H9 (cell line): Measurements from ENCODE around the gene ZFPM1. TPM values are rescaled to one million over a fixed set of nuclear protein-coding genes. Genes with fewer than 3 reads are reported as not detected.

Experiments used
- DNase-seq: peaks from one replicate; pipeline ENCODE4 v3.0.0-alpha.2; 2017
- H2AFZ ChIP-seq: one replicate; pipeline ENCODE4 v1.6.1; 2013; ENCODE audit warnings: mild to moderate bottlenecking, low read length, control low read depth, moderate library complexity
- H2AK5ac ChIP-seq: 2 replicates; pipeline ENCODE4 v1.6.1; 2013; ENCODE audit warnings: low read length, control low read depth, mixed read lengths; ENCODE audit not compliant: insufficient read length
- H2BK120ac ChIP-seq: one replicate; pipeline ENCODE4 v1.6.1; 2013; ENCODE audit warnings: low read depth, mild to moderate bottlenecking, low read length, control low read depth, inconsistent platforms; ENCODE audit not compliant: poor library complexity, severe bottlenecking
- H2BK12ac ChIP-seq: 2 replicates; pipeline ENCODE4 v1.6.1; 2013; ENCODE audit warnings: low read length, control low read depth, mixed read lengths, low read depth; ENCODE audit not compliant: insufficient read length
- H2BK15ac ChIP-seq: 2 replicates; pipeline ENCODE4 v1.6.1; 2013; ENCODE audit warnings: low read depth, low read length, control low read depth
- H2BK20ac ChIP-seq: one replicate; pipeline ENCODE4 v1.6.1; 2013; ENCODE audit warnings: low read depth, mild to moderate bottlenecking, low read length, control low read depth, inconsistent platforms; ENCODE audit not compliant: poor library complexity, severe bottlenecking
- H2BK5ac ChIP-seq: 2 replicates; pipeline ENCODE4 v1.6.1; 2013; ENCODE audit warnings: low read length, control low read depth, mixed read lengths; ENCODE audit not compliant: insufficient read length
- H3K14ac ChIP-seq: 2 replicates; pipeline ENCODE4 v1.6.1; 2013; ENCODE audit warnings: low read length, control low read depth; ENCODE audit not compliant: insufficient read depth
- H3K18ac ChIP-seq: 2 replicates; pipeline ENCODE4 v1.6.1; 2013; ENCODE audit warnings: low read depth, mild to moderate bottlenecking, mixed read lengths, low read length, control low read depth; ENCODE audit not compliant: insufficient read length
- H3K23ac ChIP-seq: 2 replicates; pipeline ENCODE4 v1.6.1; 2013; ENCODE audit warnings: low read length, control low read depth, mixed read lengths, low read depth; ENCODE audit not compliant: insufficient read length
- H3K23me2 ChIP-seq: 2 replicates; pipeline ENCODE4 v1.6.1; 2013; ENCODE audit warnings: low read depth, mild to moderate bottlenecking, mixed read lengths, low read length, control low read depth; ENCODE audit not compliant: insufficient read length, poor library complexity, severe bottlenecking
- H3K27ac ChIP-seq: 2 replicates; pipeline ENCODE4 v1.5.1; 2013; ENCODE audit warnings: low read length, control low read depth, mixed read lengths, low read depth; ENCODE audit not compliant: insufficient read length
- H3K27me3 ChIP-seq: 2 replicates; pipeline ENCODE4 v1.6.1; 2013; ENCODE audit warnings: low read length, control low read depth, inconsistent platforms; ENCODE audit not compliant: insufficient read depth
- H3K4ac ChIP-seq: 2 replicates; pipeline ENCODE4 v1.6.1; 2013; ENCODE audit warnings: low read depth, mild to moderate bottlenecking, control low read depth, inconsistent platforms, low read length, moderate library complexity
- H3K4me1 ChIP-seq: 2 replicates; pipeline ENCODE4 v1.6.1; 2013; ENCODE audit warnings: low read length, control low read depth, inconsistent platforms; ENCODE audit not compliant: insufficient read depth
- H3K4me2 ChIP-seq: 2 replicates; pipeline ENCODE4 v1.6.1; 2013; ENCODE audit warnings: low read length, control low read depth, mixed read lengths; ENCODE audit not compliant: insufficient read length, insufficient read depth
- H3K56ac ChIP-seq: 2 replicates; pipeline ENCODE4 v1.6.1; 2013; ENCODE audit warnings: low read depth, mild to moderate bottlenecking, mixed read lengths, low read length, control low read depth; ENCODE audit not compliant: insufficient read length
- H3K79me1 ChIP-seq: 2 replicates; pipeline ENCODE4 v1.6.1; 2013; ENCODE audit warnings: low read depth, mild to moderate bottlenecking, moderate library complexity, low read length, control low read depth, inconsistent platforms; ENCODE audit not compliant: insufficient read depth, poor library complexity, severe bottlenecking
- H3K79me2 ChIP-seq: 2 replicates; pipeline ENCODE4 v1.6.1; 2013; ENCODE audit warnings: low read length, control low read depth, inconsistent platforms; ENCODE audit not compliant: insufficient read depth
- H3K9ac ChIP-seq: 2 replicates; pipeline ENCODE4 v1.6.1; 2013; ENCODE audit warnings: low read length, control low read depth, mixed read lengths; ENCODE audit not compliant: insufficient read length; ENCODE audit errors: extremely low read depth
- H3K9me3 ChIP-seq: one replicate; pipeline ENCODE4 v1.6.1; 2013; ENCODE audit warnings: low read depth, low read length, inconsistent platforms; ENCODE audit not compliant: control insufficient read depth
- H3T11ph ChIP-seq: one replicate; pipeline ENCODE4 v1.6.1; 2013; ENCODE audit warnings: mild to moderate bottlenecking, low read length, control low read depth, inconsistent platforms
- H4K20me1 ChIP-seq: one replicate; pipeline ENCODE4 v1.6.1; 2013; ENCODE audit not compliant: control insufficient read depth, insufficient read length, insufficient read depth
- H4K5ac ChIP-seq: 2 replicates; pipeline ENCODE4 v1.6.1; 2013; ENCODE audit warnings: low read depth, mild to moderate bottlenecking, mixed read lengths, low read length, control low read depth; ENCODE audit not compliant: insufficient read length
- H4K8ac ChIP-seq: replicated peaks from 2 replicates; pipeline ENCODE4 v1.6.1; 2013; ENCODE audit warnings: low read length, control low read depth, mixed read lengths, low read depth; ENCODE audit not compliant: insufficient read length
- H4K91ac ChIP-seq: 2 replicates; pipeline ENCODE4 v1.6.1; 2013; ENCODE audit warnings: low read depth, mild to moderate bottlenecking, moderate library complexity, mixed read lengths, low read length, control low read depth; ENCODE audit not compliant: insufficient read length
- H3K27ac Mint-ChIP-seq, 3 experiments: 2 replicates in 2 of 3; 3 replicates in 1 of 3; pipeline ENCODE4 v1.8.0; 2020 to 2021; ENCODE audit warnings: mixed read lengths in 3 of 3, mild to moderate bottlenecking in 1 of 3, moderate library complexity in 1 of 3
- H3K27me3 Mint-ChIP-seq: 2 replicates; pipeline ENCODE4 v1.8.0; 2021; ENCODE audit warnings: low read depth, mild to moderate bottlenecking, moderate library complexity, mixed read lengths
- H3K36me3 Mint-ChIP-seq, 3 experiments: 2 replicates in 2 of 3; 3 replicates in 1 of 3; pipeline ENCODE4 v1.8.0; 2020 to 2021; ENCODE audit warnings: low read depth in 3 of 3, mixed read lengths in 3 of 3; ENCODE audit not compliant: insufficient read depth in 1 of 3
- H3K4me1 Mint-ChIP-seq, 2 experiments: 2 replicates each; pipeline ENCODE4 v1.8.0; 2020; ENCODE audit warnings: mixed read lengths in 2 of 2
- H3K4me3 Mint-ChIP-seq, 2 experiments: 2 replicates in 1 of 2; 3 replicates in 1 of 2; pipeline ENCODE4 v1.8.0; 2020 to 2021; ENCODE audit warnings: mild to moderate bottlenecking in 2 of 2, mixed read lengths in 2 of 2, moderate library complexity in 1 of 2
- H3K9me3 Mint-ChIP-seq, 2 experiments: 2 replicates in 1 of 2; 3 replicates in 1 of 2; pipeline ENCODE4 v1.8.0; 2020; ENCODE audit warnings: mild to moderate bottlenecking in 2 of 2, mixed read lengths in 2 of 2, moderate library complexity in 1 of 2
- CTCF ChIP-seq: fragments of 200-600 bp; sonication (generic); conservative IDR thresholded peaks from 3 replicates; pipeline ENCODE4 v1.8.0; 2021; ENCODE audit warnings: antibody characterized with exemption, mild to moderate bottlenecking
- WGBS: extraction: QIAGEN DNeasy Blood & Tissue Kit; methylation state at CpG from one replicate; pipeline ENCODE4 v1.1.7; 2013; ENCODE audit warnings: missing lambda C conversion rate, low lambda C conversion rate, mixed read lengths; ENCODE audit not compliant: insufficient read length; ENCODE audit errors: extremely low coverage; 5-methylcytosine and 5-hydroxymethylcytosine counted together
- total RNA-seq: library from RNA; stranded (reverse); gene quantifications from 2 replicates; pipeline ENCODE4 v1.2.1, GENCODE V29; 2021

The ZFPM1 gene
- total RNA-seq, 1 experiment from 2014 or later, result 3.6 TPM

DNA sequence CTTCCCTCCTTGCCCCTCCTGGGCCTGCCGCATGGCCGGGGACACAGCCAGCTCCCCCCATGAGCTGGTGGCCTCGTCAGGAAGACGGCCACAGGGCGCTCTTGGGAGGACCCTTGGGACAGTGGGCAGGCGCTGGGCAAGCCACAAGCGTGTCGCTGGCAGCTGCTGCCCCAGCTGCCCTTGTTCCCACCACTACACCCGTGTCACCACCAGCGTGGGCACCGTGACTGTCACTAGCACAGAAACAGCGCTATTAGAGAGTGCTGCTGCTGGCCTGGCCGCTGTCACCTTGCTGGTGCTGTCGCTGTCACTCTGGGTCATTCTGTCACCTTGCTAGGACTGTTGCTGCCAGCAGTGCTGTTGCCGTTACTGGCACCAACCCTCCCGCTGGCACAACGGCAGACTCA, 47.2 kb downstream of the ZFPM1 start:
- H3T11ph ChIP-seq, result no peak overlapping the region
- H2BK15ac ChIP-seq, result no peak overlapping the region

More for the DNA sequence above, 47.2 kb downstream of the ZFPM1 start:
- no peak overlapping the region for H3K4me2 ChIP-seq
- no peaks in the 10 kb centered on the region for H3K79me2 ChIP-seq
- no peak for TF ChIP-seq CTCF
- no peaks in the 10 kb centered on the region for H3K9me3 Mint-ChIP-seq
- H2BK5ac ChIP-seq, result no peak overlapping the region
- WGBS, result no CpG with 5 or more reads among the region's 17 CpGs
- H2AFZ ChIP-seq, result no peak overlapping the region
- no peak overlapping the region for H3K23ac ChIP-seq
- H2BK20ac ChIP-seq, result no peak overlapping the region
- no peak overlapping the region for H2AK5ac ChIP-seq
- H3K36me3 Mint-ChIP-seq, result no peaks in the 10 kb centered on the region
- no peaks in the 10 kb centered on the region for H3K27me3 ChIP-seq
- H3K9me3 ChIP-seq, result no peaks in the 10 kb centered on the region
- no peaks in the 10 kb centered on the region for H3K4me1 ChIP-seq
- H2BK12ac ChIP-seq, result no peak overlapping the region
- H3K27ac Mint-ChIP-seq, result no peak overlapping the region
- no peaks in the 10 kb centered on the region for H4K20me1 ChIP-seq
- no peak overlapping the region for H3K4ac ChIP-seq
- H2BK120ac ChIP-seq, result no peak overlapping the region
- H3K18ac ChIP-seq, result no peak overlapping the region
- no peak overlapping the region for H3K56ac ChIP-seq
- H4K91ac ChIP-seq, result no peak overlapping the region
- no peak overlapping the region for H3K27ac ChIP-seq
- H3K4me3 Mint-ChIP-seq, result no peak overlapping the region
- DNase-seq, result no peak
- no peaks in the 10 kb centered on the region for H3K4me1 Mint-ChIP-seq
- H3K79me1 ChIP-seq, result no peaks in the 10 kb centered on the region
- no peaks in the 10 kb centered on the region for H3K23me2 ChIP-seq
- H3K27me3 Mint-ChIP-seq, result no peaks in the 10 kb centered on the region
- H4K8ac ChIP-seq, result no peak overlapping the region
- H3K14ac ChIP-seq, result no peak overlapping the region; the same call in 1 of the 2 replicates
- no peak overlapping the region for H3K9ac ChIP-seq
- no peak overlapping the region for H4K5ac ChIP-seq
